ENCODE data around the gene TBXA2R.

The TBXA2R gene

DNA sequence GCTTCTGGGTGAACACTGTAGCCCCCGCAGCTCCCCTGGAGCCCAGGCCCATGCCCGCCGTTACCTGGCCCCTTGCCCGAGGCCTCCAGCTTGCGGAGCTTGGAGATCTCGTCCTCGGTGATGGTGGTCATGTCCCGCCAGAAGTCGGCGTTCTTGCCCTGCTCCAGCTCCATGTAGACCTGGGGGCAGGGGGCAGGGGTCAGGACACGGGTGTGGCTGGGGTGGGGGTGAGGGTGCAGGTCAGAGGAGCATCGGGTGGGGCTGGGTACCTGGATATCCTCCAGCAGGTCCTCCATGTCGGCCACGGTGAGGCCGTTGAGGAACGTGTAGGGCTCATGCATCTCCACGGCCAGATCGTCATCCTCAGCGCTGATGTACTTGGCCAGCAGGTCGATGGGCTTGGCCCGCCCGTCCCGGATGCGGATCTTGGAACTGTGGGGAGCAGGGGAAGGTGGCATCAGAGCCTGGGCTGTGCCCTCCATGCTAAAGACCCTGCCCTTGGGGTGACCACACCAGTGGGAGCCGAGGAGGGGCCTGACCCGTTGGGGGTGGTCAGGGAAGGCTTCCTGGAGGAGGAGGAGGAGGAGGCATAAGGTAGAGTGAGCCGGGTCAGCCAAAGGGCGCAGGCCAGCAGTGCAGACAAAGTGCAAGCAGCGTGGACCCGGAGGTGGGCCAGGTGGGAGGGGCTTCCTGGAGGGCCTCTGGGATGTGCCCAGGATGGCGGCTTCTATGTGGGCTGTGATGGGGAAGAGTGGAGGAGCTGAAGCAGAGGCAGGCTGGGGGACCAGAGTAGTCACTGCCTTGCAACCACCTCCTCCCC, 12.3 kb upstream of the TBXA2R start:
- Histone ChIP-seq H3K27ac (replicated peaks) (no peak overlapping the region), H3K4me3 (replicated peaks; ENCODE audit: insufficient read depth, low read length) (no peak overlapping the region)

DNA sequence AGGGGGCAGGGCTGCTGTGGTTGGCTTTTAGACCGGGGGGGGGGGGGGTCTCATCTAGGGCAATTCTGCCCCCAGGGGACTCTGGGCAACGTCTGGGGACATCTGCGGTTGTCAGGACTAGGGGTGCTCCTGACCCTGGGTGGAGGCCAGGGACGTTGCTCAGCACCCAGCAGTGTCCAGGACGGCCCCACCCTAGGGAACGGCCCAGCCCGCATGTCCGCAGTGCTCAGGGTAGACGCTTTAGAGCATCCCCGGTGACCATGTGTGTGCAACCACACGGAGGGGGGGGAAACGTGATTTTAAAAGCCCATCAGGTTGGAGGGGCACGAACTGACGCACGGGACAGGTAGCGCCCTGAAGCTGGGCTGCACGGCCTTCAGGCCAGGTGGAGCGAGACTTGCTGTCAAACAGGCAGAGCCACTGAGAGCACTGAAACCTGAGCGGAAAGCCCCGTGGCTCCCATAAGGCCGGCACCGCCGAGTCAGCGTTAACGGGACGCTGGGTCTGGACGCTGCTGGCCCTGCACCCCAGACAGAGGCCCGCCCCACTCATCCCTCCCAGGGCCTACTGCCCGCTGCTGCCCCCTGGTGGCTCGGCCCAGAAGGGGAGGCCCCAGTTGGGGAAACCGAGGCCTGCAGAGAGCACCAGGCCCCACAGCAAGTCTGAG, 11.6 kb upstream of the TBXA2R start:
- no peak overlapping the region for H3K4me3 ChIP-seq (replicated peaks; ENCODE audit: insufficient read depth, low read length)
- H3K27ac ChIP-seq (replicated peaks): no peak overlapping the region
- DNase-seq (ENCODE audit: low read depth in 1 of 2, low spot score in 1 of 2): peak in 1 of 2 experiments; percentile 12
- H3K27me3 ChIP-seq (ENCODE audit: insufficient read depth, poor library complexity, severe bottlenecking): no peaks in the 10 kb centered on the region
- TF ChIP-seq, protein P1, sequence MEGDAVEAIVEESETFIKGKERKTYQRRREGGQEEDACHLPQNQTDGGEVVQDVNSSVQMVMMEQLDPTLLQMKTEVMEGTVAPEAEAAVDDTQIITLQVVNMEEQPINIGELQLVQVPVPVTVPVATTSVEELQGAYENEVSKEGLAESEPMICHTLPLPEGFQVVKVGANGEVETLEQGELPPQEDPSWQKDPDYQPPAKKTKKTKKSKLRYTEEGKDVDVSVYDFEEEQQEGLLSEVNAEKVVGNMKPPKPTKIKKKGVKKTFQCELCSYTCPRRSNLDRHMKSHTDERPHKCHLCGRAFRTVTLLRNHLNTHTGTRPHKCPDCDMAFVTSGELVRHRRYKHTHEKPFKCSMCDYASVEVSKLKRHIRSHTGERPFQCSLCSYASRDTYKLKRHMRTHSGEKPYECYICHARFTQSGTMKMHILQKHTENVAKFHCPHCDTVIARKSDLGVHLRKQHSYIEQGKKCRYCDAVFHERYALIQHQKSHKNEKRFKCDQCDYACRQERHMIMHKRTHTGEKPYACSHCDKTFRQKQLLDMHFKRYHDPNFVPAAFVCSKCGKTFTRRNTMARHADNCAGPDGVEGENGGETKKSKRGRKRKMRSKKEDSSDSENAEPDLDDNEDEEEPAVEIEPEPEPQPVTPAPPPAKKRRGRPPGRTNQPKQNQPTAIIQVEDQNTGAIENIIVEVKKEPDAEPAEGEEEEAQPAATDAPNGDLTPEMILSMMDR (IDR thresholded peaks at IDR 0.05; ENCODE audit: insufficient read depth, low read length): peak; percentile 43
- TF ChIP-seq, protein P2, sequence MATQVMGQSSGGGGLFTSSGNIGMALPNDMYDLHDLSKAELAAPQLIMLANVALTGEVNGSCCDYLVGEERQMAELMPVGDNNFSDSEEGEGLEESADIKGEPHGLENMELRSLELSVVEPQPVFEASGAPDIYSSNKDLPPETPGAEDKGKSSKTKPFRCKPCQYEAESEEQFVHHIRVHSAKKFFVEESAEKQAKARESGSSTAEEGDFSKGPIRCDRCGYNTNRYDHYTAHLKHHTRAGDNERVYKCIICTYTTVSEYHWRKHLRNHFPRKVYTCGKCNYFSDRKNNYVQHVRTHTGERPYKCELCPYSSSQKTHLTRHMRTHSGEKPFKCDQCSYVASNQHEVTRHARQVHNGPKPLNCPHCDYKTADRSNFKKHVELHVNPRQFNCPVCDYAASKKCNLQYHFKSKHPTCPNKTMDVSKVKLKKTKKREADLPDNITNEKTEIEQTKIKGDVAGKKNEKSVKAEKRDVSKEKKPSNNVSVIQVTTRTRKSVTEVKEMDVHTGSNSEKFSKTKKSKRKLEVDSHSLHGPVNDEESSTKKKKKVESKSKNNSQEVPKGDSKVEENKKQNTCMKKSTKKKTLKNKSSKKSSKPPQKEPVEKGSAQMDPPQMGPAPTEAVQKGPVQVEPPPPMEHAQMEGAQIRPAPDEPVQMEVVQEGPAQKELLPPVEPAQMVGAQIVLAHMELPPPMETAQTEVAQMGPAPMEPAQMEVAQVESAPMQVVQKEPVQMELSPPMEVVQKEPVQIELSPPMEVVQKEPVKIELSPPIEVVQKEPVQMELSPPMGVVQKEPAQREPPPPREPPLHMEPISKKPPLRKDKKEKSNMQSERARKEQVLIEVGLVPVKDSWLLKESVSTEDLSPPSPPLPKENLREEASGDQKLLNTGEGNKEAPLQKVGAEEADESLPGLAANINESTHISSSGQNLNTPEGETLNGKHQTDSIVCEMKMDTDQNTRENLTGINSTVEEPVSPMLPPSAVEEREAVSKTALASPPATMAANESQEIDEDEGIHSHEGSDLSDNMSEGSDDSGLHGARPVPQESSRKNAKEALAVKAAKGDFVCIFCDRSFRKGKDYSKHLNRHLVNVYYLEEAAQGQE (IDR thresholded peaks at IDR 0.05; ENCODE audit: insufficient replicate concordance, low read depth): no peak

More for the DNA sequence above, 12.3 kb upstream of the TBXA2R start:
- TF ChIP-seq SPI1 (IDR thresholded peaks at IDR 0.05; ENCODE audit: borderline replicate concordance, low read depth): no peak
- TF ChIP-seq, protein P1 (IDR thresholded peaks at IDR 0.05; ENCODE audit: insufficient read depth, low read length): no peak
- TF ChIP-seq POLR2AphosphoS5 (IDR thresholded peaks at IDR 0.05; ENCODE audit: low read depth): no peak
- TF ChIP-seq, protein P2 (IDR thresholded peaks at IDR 0.05; ENCODE audit: insufficient replicate concordance, low read depth): no peak
- TF ChIP-seq GABPA (IDR thresholded peaks at IDR 0.05; ENCODE audit: low read depth): no peak
- no peaks in the 10 kb centered on the region for H3K27me3 ChIP-seq (ENCODE audit: insufficient read depth, poor library complexity, severe bottlenecking)
- no peak for DNase-seq (ENCODE audit: low read depth in 1 of 2, low spot score in 1 of 2)

DNA sequence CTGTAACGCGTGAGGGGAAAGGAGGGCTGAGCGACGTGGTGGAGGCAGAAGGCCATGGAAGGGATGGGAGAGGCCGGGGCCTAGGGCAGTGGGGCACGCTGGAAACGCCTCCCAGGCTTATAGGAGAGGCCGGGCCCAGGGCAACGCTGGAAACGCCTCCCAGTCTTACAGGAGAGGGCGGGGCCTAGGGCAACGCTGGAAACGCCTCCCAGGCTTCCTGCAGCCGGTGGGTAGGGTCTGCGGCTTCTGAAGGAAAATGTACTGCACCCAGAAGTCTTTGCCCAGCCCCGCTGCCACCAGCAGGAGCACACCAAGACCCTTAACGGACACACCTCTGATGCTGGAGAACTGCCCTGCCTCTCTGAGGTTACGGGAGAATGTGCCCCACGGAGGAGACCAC, 10.8 kb upstream of the TBXA2R start:
- no peak overlapping the region for H3K27ac ChIP-seq (replicated peaks)

More for the DNA sequence above, 10.8 kb upstream of the TBXA2R start:
- TF ChIP-seq GABPA (IDR thresholded peaks at IDR 0.05; ENCODE audit: low read depth) (no peak), POLR2AphosphoS5 (IDR thresholded peaks at IDR 0.05; ENCODE audit: low read depth) (no peak), SPI1 (IDR thresholded peaks at IDR 0.05; ENCODE audit: borderline replicate concordance, low read depth) (no peak)
- TF ChIP-seq, protein P2 (IDR thresholded peaks at IDR 0.05; ENCODE audit: insufficient replicate concordance, low read depth): no peak
- TF ChIP-seq, protein P1 (IDR thresholded peaks at IDR 0.05; ENCODE audit: insufficient read depth, low read length): no peak
- Histone ChIP-seq H3K4me3 (replicated peaks; ENCODE audit: insufficient read depth, low read length) (no peak overlapping the region), H3K27me3 (ENCODE audit: insufficient read depth, poor library complexity, severe bottlenecking) (no peaks in the 10 kb centered on the region)
- DNase-seq (ENCODE audit: low read depth in 1 of 2, low spot score in 1 of 2): no peak
